DMS153 (cell line): ENCODE results near the gene SPDYC.
A peak's percentile ranks its signal among the peaks of the same experiment; 100 is the strongest.
"Not testable (repeated sequence)": the region's sequence is repeated elsewhere in the genome, so short reads cannot be mapped to it uniquely, and the experiment has no call there.

ENCODE experiments used
- DNase-seq: peaks from one replicate; lab custom pipeline; 2025; lab: John Stamatoyannopoulos, UW

The SPDYC gene

GRCh38 chr11:65169164-65169641 is 830 bp upstream of the SPDYC start:
- DNase-seq, result no peak

- no peak for DNase-seq
These were observed 2.6 kb downstream of the SPDYC start for GRCh38 chr11:65172600-65172999.

GRCh38 chr11:65174571-65175010 is 4.6 kb downstream of the SPDYC start:
- DNase-seq, result not testable (repeated sequence)

- DNase-seq, result no peak
These were observed 11.0 kb downstream of the SPDYC start for GRCh38 chr11:65180877-65181568.

- DNase-seq, result peak; percentile 12
These were observed 11.7 kb downstream of the SPDYC start, which contains the start of gene CAPN1 for GRCh38 chr11:65181569-65182257. CAPN1 (plus strand) TSS chr11:65181928; CDS start chr11:65182702, 774 bp downstream.

GRCh38 chr11:65182258-65183170 is 12.5 kb downstream of the SPDYC start:
- DNase-seq, result no peak

GRCh38 chr11:65183201-65183891 is 13.3 kb downstream of the SPDYC start:
- DNase-seq, result no peak

- DNase-seq, result no peak
These were observed 14.1 kb downstream of the SPDYC start for GRCh38 chr11:65184146-65184545.

GRCh38 chr11:65185171-65185570 is 15.1 kb downstream of the SPDYC start:
- DNase-seq, result no peak

- DNase-seq, result no peak
These were observed 15.9 kb downstream of the SPDYC start for GRCh38 chr11:65185869-65186341.

GRCh38 chr11:65186701-65187100 is 16.7 kb downstream of the SPDYC start:
- DNase-seq, result no peak

- no peak for DNase-seq
These were observed 17.2 kb downstream of the SPDYC start for GRCh38 chr11:65187146-65187675.

GRCh38 chr11:65187971-65188461 is 18.0 kb downstream of the SPDYC start:
- no peak for DNase-seq

- no peak for DNase-seq
These were observed 18.5 kb downstream of the SPDYC start for GRCh38 chr11:65188486-65188885.

GRCh38 chr11:65189191-65189590 is 19.2 kb downstream of the SPDYC start:
- no peak for DNase-seq

GRCh38 chr11:65194564-65194963 is 24.5 kb downstream of the SPDYC start:
- DNase-seq, result no peak

GRCh38 chr11:65204143-65204542 is 34.1 kb downstream of the SPDYC start:
- no peak for DNase-seq

- DNase-seq, result no peak
These were observed 34.9 kb downstream of the SPDYC start for GRCh38 chr11:65204646-65205601.

- no peak for DNase-seq
These were observed 35.6 kb downstream of the SPDYC start for GRCh38 chr11:65205602-65205967.

- no peak for DNase-seq
These were observed 36.4 kb downstream of the SPDYC start for GRCh38 chr11:65206441-65206841.
